Measurements from ENCODE around the gene ZFPL1.

DNA sequence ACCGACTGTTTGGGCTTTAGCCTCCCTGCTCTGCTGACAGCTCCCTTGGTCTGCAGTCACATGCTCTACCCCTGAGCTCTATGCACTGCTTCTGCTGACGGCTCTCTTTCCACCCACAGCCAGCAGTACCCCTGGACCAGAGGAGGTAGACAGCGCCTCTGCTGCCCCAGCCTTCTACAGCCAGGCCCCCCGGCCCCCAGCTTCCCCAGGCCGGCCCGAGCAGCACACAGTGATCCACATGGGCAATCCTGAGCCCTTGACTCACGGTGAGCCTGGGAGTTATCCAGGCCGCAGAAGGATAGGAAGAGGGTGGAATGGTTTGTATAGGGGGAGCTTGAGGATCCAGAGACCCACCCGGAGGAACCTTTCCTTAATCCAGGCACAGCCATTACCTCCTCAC is 2.8 kb downstream of the ZFPL1 start:
- TF ChIP-seq, protein P1, sequence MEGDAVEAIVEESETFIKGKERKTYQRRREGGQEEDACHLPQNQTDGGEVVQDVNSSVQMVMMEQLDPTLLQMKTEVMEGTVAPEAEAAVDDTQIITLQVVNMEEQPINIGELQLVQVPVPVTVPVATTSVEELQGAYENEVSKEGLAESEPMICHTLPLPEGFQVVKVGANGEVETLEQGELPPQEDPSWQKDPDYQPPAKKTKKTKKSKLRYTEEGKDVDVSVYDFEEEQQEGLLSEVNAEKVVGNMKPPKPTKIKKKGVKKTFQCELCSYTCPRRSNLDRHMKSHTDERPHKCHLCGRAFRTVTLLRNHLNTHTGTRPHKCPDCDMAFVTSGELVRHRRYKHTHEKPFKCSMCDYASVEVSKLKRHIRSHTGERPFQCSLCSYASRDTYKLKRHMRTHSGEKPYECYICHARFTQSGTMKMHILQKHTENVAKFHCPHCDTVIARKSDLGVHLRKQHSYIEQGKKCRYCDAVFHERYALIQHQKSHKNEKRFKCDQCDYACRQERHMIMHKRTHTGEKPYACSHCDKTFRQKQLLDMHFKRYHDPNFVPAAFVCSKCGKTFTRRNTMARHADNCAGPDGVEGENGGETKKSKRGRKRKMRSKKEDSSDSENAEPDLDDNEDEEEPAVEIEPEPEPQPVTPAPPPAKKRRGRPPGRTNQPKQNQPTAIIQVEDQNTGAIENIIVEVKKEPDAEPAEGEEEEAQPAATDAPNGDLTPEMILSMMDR (IDR thresholded peaks at IDR 0.05), result no peak
- TF ChIP-seq POLR2A (IDR thresholded peaks at IDR 0.05), result no peak

Measured in heart left ventricle (tissue), 13 donors.